Calu3 (cell line): ENCODE results near the gene MSL3B.

ENCODE experiments used
- BruUV-seq: library from RNA; stranded (reverse); fragments of 400-500 nt; replicated peaks from 2 replicates; lab custom pipeline; 2021; lab: Mats Ljungman, UMichigan
- CTCF ChIA-PET: fragments of 300-600 bp; sonication (Branson Sonifier 250); formaldehyde crosslinking; loops from one replicate; lab custom pipeline; 2022; ENCODE audit warnings: antibody characterized with exemption; lab: Charles Lee
- DNase-seq: peaks from one replicate; pipeline ENCODE4 v3.0.0; 2022
- H3K27ac Mint-ChIP-seq: one replicate; pipeline ENCODE4 v1.8.0; 2022; ENCODE audit warnings: mixed read lengths; ENCODE audit not compliant: unreplicated experiment
- H3K27me3 Mint-ChIP-seq: one replicate; pipeline ENCODE4 v1.8.0; 2022; ENCODE audit warnings: mixed read lengths; ENCODE audit not compliant: unreplicated experiment
- H3K36me3 Mint-ChIP-seq: one replicate; pipeline ENCODE4 v1.8.0; 2022; ENCODE audit warnings: mild to moderate bottlenecking, moderate library complexity, mixed read lengths; ENCODE audit not compliant: insufficient read depth, unreplicated experiment
- H3K4me1 Mint-ChIP-seq: one replicate; pipeline ENCODE4 v1.8.0; 2022; ENCODE audit warnings: mild to moderate bottlenecking, low read depth, mixed read lengths; ENCODE audit not compliant: unreplicated experiment
- H3K4me3 Mint-ChIP-seq: one replicate; pipeline ENCODE4 v1.8.0; 2022; ENCODE audit warnings: mild to moderate bottlenecking, low read depth, moderate library complexity, mixed read lengths; ENCODE audit not compliant: unreplicated experiment
- H3K9me3 Mint-ChIP-seq: one replicate; pipeline ENCODE4 v1.8.0; 2022; ENCODE audit warnings: low read depth, mixed read lengths; ENCODE audit not compliant: unreplicated experiment
- intact Hi-C: fragments of 100-400 bp; cut with micrococcal nuclease; formaldehyde crosslinking; loops from one replicate; pipeline ENCODE4 v1.10.0; 2022; ENCODE audit not compliant: unreplicated experiment
- TF ChIP-seq, protein P1 (sequence below): fragments of 200-600 bp; IDR thresholded peaks from one replicate; pipeline ENCODE4 v1.8.0; 2022; ENCODE audit warnings: antibody characterized with exemption; ENCODE audit not compliant: unreplicated experiment

Gene MSL3B

DNA sequence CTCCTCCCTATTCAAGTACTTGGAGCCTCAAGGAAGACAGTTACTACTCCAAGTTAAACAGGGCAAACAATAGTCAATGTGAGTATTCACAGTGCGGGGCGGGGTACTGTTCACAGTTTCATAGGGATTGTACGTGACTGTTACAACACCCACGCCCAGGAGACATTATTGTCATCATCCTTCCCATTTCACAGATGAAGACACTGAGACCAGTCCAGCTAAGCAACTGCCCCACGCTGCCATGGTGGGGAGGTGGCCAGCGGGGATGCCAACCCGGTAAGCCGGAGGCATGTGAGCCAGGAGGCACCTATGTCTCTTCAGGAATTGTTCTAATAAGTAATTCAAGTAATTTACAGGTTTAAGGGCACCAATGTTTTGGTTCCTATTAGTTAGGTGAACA is 14.8 kb downstream of the MSL3B start:
- no peaks in the 10 kb centered on the region for H3K9me3 Mint-ChIP-seq
- H3K4me1 Mint-ChIP-seq, result peaks cover 35% of the 10 kb centered on the region
- no peak for DNase-seq
- CTCF ChIA-PET, result no interaction called here
- no peaks in the 10 kb centered on the region for H3K27me3 Mint-ChIP-seq
- H3K36me3 Mint-ChIP-seq, result peaks cover 56% of the 10 kb centered on the region
- intact Hi-C loops, result loop anchor here (10.0 kb wide), 2 partner anchors 121 to 241 kb away; no protein-coding TSS in a partner anchor
- H3K4me3 Mint-ChIP-seq, result peak overlapping the region; percentile 90
- BruUV-seq, result TSS peak; percentile 35
- H3K27ac Mint-ChIP-seq, result peak overlapping the region; percentile 88
- TF ChIP-seq, protein P1, sequence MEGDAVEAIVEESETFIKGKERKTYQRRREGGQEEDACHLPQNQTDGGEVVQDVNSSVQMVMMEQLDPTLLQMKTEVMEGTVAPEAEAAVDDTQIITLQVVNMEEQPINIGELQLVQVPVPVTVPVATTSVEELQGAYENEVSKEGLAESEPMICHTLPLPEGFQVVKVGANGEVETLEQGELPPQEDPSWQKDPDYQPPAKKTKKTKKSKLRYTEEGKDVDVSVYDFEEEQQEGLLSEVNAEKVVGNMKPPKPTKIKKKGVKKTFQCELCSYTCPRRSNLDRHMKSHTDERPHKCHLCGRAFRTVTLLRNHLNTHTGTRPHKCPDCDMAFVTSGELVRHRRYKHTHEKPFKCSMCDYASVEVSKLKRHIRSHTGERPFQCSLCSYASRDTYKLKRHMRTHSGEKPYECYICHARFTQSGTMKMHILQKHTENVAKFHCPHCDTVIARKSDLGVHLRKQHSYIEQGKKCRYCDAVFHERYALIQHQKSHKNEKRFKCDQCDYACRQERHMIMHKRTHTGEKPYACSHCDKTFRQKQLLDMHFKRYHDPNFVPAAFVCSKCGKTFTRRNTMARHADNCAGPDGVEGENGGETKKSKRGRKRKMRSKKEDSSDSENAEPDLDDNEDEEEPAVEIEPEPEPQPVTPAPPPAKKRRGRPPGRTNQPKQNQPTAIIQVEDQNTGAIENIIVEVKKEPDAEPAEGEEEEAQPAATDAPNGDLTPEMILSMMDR, result no peak

DNA sequence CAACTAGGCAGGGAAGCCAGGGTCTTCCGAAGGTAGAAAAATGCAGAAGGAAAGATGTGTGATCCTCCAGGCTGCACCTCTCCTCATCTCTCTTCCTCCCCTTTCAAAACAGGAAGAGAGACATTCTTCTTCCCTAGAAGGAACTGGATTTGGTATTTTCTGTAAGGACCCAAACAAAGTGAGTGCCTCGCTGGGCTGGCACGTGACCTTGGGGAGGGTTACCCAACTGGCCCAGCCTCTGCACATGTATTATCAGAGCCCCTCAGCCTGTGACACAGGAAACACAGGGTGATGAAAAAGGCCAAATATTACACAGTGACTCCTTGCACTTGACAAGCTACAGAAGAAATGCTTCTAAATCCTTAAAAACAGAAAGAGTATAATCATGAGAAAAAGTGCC is 16.1 kb downstream of the MSL3B start:
- Mint-ChIP-seq H3K4me1 (peaks cover 29% of the 10 kb centered on the region), H3K4me3 (peak overlapping the region; percentile 90), H3K9me3 (no peaks in the 10 kb centered on the region), H3K27ac (peak overlapping the region; percentile 88), H3K36me3 (peaks cover 67% of the 10 kb centered on the region), H3K27me3 (no peaks in the 10 kb centered on the region)
- CTCF ChIA-PET, result interaction anchor here (0.6 kb wide), 1 partner anchor 445 kb away, joined by 3 read pairs; no protein-coding TSS in a partner anchor
- intact Hi-C loops, result loop anchor here (10.0 kb wide), 2 partner anchors 123 to 243 kb away; no protein-coding TSS in a partner anchor
- no TSS peak for BruUV-seq
- TF ChIP-seq, protein P1, result no peak
- no peak for DNase-seq

DNA sequence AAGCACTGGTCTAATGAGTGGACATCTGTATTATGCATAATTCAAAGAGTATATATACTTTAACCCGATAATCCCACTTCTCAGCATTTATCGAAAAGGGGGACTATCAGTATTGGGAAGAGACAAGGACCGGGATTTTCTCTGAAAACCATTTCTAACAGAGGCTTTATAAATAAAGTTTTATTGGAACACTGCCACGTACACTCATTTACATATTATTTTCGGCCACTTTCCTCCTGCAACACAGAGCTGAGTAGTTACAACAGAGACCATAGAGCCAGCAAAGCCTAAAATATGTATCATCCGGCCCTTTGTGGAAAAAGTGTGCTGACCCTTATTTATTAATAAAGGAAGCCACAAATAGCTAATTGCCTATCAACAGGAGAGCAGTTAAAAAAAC is 17.0 kb downstream of the MSL3B start:
- peaks cover 67% of the 10 kb centered on the region for H3K36me3 Mint-ChIP-seq
- CTCF ChIA-PET, result no interaction called here
- TF ChIP-seq, protein P1, result no peak
- no peaks in the 10 kb centered on the region for H3K27me3 Mint-ChIP-seq
- peaks cover 28% of the 10 kb centered on the region for H3K4me1 Mint-ChIP-seq
- no peak for DNase-seq
- intact Hi-C loops, result loop anchor here (10.0 kb wide), 2 partner anchors 124 to 244 kb away; no protein-coding TSS in a partner anchor
- no peak overlapping the region for H3K27ac Mint-ChIP-seq
- H3K4me3 Mint-ChIP-seq, result no peak overlapping the region
- BruUV-seq, result no TSS peak
- H3K9me3 Mint-ChIP-seq, result no peaks in the 10 kb centered on the region

DNA sequence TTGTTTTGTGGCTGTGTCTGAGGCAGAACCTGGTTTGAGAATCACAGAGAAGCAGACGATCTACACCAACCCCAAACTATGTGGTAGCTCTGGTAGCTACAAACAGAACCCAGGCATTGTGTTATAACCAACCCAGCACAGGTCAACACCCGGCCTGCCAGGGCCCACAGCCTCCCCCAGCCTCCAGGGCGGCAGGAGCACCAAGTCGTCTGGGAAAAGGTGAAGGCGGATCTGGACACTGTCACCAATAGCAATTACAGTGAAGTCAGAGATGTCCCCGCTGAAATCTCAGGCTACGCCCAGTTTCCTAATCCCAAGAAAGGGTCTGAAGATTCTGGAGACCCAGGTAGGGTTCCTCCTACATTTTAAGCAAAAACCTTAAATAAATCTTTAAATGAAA is 17.4 kb downstream of the MSL3B start:
- DNase-seq, result no peak
- Mint-ChIP-seq H3K4me3 (no peak overlapping the region), H3K27me3 (no peaks in the 10 kb centered on the region), H3K9me3 (no peaks in the 10 kb centered on the region), H3K36me3 (peaks cover 67% of the 10 kb centered on the region), H3K27ac (no peak overlapping the region), H3K4me1 (peaks cover 28% of the 10 kb centered on the region)
- TF ChIP-seq, protein P1, result no peak
- BruUV-seq, result no TSS peak
- CTCF ChIA-PET, result no interaction called here
- intact Hi-C loops, result loop anchor here (10.0 kb wide), 2 partner anchors 124 to 244 kb away; no protein-coding TSS in a partner anchor
